ENCODE data around the gene OSBP.

DNA sequence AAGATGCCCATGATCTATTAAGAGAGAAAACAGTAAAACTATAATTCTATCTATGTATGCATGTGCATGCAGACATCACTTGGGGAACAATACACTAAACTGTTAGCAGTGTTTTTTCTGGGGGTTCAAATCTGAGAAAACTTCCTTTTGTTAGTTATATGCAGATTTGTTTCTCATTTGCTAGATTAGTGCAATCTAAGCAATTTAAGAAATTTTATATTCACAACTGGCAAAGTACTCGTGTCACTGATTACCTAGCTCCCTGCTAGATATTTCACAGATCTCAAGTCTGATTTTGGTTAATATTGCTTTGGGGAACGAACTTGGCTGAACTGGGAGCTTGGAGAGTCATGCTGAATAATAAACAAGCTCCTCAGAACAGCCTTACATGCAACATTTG lies 14.9 kb upstream of the OSBP start:
- no peak for TF ChIP-seq BHLHE40 (IDR thresholded peaks at IDR 0.05; ENCODE audit: borderline replicate concordance)
- TF ChIP-seq FOXM1 (IDR thresholded peaks at IDR 0.05; ENCODE audit: borderline replicate concordance), result no peak
- TF ChIP-seq SP1 (IDR thresholded peaks at IDR 0.05), result no peak
- no peak for TF ChIP-seq TARDBP (IDR thresholded peaks at IDR 0.05)
- no peak for TF ChIP-seq ZNF384 (IDR thresholded peaks at IDR 0.05)
